Nephron (organoid): ENCODE data around the gene PDE11A.
"Not testable (repeated sequence)": the region's sequence is repeated elsewhere in the genome, so short reads cannot be mapped to it uniquely, and the experiment has no call there.

Source experiments
- H3K27ac Mint-ChIP-seq, 3 experiments: 2 replicates each; pipeline ENCODE4 v1.8.0; 2020; ENCODE audit warnings: mixed read lengths in 3 of 3, mild to moderate bottlenecking in 2 of 3, moderate library complexity in 1 of 3
- H3K27me3 Mint-ChIP-seq: 2 replicates; pipeline ENCODE4 v1.8.0; 2021; ENCODE audit warnings: low read depth, mild to moderate bottlenecking, moderate library complexity, mixed read lengths
- H3K36me3 Mint-ChIP-seq: 2 replicates; pipeline ENCODE4 v1.8.0; 2020; ENCODE audit warnings: low read depth, mixed read lengths
- H3K4me1 Mint-ChIP-seq: 2 replicates; pipeline ENCODE4 v1.8.0; 2020; ENCODE audit warnings: mixed read lengths
- H3K4me3 Mint-ChIP-seq, 3 experiments: 2 replicates each; pipeline ENCODE4 v1.8.0; 2020; ENCODE audit warnings: mild to moderate bottlenecking in 3 of 3, mixed read lengths in 3 of 3, moderate library complexity in 2 of 3
- H3K9me3 Mint-ChIP-seq: 2 replicates; pipeline ENCODE4 v1.8.0; 2020; ENCODE audit warnings: mixed read lengths
- TF ChIP-seq, protein P1 (sequence below), 3 experiments: fragments of 200-600 bp; sonication (generic); IDR thresholded peaks; one replicate each; pipeline ENCODE4 v1.5.0; 2021; ENCODE audit warnings: antibody characterized with exemption in 3 of 3; ENCODE audit not compliant: unreplicated experiment in 3 of 3

Gene PDE11A

DNA sequence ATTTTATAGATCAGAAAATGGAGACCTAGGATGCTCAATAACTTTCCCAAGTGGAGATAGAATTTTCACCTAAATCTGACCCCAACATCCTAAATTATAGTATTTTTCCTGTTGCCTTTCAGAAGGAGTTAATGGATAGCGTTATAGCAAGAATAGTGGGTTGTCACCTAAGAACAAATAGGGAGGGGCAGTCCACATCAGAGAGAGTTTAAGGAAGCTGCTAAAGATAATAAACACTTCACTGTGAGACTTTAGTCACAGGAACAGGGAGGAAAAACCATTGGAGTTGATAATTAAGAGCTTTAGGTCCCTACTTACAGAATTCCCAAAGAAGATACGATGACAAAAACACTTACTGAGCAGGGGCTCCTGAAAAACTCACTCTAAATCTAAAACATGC is 229.4 kb downstream of the PDE11A start:
- Mint-ChIP-seq H3K9me3 (peaks cover 12% of the 10 kb centered on the region), H3K27ac (no peak overlapping the region), H3K4me1 (no peaks in the 10 kb centered on the region), H3K36me3 (peaks cover 4% of the 10 kb centered on the region), H3K4me3 (no peak overlapping the region), H3K27me3 (no peaks in the 10 kb centered on the region)
- TF ChIP-seq, protein P1, sequence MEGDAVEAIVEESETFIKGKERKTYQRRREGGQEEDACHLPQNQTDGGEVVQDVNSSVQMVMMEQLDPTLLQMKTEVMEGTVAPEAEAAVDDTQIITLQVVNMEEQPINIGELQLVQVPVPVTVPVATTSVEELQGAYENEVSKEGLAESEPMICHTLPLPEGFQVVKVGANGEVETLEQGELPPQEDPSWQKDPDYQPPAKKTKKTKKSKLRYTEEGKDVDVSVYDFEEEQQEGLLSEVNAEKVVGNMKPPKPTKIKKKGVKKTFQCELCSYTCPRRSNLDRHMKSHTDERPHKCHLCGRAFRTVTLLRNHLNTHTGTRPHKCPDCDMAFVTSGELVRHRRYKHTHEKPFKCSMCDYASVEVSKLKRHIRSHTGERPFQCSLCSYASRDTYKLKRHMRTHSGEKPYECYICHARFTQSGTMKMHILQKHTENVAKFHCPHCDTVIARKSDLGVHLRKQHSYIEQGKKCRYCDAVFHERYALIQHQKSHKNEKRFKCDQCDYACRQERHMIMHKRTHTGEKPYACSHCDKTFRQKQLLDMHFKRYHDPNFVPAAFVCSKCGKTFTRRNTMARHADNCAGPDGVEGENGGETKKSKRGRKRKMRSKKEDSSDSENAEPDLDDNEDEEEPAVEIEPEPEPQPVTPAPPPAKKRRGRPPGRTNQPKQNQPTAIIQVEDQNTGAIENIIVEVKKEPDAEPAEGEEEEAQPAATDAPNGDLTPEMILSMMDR (IDR thresholded peaks at IDR 0.05; ENCODE audit: unreplicated experiment in 3 of 3), result no peak

DNA sequence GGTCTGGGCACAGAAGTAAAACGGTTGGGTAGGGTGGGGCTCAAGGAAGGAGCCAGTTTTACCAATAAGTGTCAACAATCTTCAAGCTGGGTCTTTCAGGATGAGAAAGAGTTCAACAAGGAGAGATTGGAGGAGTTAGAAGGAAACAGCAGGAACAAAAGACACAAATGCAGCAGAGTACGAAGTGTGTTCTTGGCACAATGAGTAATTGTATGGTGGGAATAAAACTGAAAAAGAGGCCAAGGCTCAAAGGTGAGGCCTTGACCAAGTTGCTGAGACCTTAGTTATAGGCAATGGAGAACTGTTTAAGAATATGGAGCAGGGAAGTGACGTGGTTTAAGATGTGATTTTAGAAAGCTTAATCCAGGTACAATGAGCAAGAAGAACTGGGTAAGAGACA is 230.3 kb downstream of the PDE11A start:
- H3K4me1 Mint-ChIP-seq, result no peaks in the 10 kb centered on the region
- H3K4me3 Mint-ChIP-seq, result no peak overlapping the region
- no peak overlapping the region for H3K27ac Mint-ChIP-seq
- TF ChIP-seq, protein P1 (IDR thresholded peaks at IDR 0.05; ENCODE audit: unreplicated experiment in 3 of 3), result no peak
- H3K36me3 Mint-ChIP-seq, result peaks cover 9% of the 10 kb centered on the region
- H3K27me3 Mint-ChIP-seq, result no peaks in the 10 kb centered on the region
- peaks cover 20% of the 10 kb centered on the region for H3K9me3 Mint-ChIP-seq

DNA sequence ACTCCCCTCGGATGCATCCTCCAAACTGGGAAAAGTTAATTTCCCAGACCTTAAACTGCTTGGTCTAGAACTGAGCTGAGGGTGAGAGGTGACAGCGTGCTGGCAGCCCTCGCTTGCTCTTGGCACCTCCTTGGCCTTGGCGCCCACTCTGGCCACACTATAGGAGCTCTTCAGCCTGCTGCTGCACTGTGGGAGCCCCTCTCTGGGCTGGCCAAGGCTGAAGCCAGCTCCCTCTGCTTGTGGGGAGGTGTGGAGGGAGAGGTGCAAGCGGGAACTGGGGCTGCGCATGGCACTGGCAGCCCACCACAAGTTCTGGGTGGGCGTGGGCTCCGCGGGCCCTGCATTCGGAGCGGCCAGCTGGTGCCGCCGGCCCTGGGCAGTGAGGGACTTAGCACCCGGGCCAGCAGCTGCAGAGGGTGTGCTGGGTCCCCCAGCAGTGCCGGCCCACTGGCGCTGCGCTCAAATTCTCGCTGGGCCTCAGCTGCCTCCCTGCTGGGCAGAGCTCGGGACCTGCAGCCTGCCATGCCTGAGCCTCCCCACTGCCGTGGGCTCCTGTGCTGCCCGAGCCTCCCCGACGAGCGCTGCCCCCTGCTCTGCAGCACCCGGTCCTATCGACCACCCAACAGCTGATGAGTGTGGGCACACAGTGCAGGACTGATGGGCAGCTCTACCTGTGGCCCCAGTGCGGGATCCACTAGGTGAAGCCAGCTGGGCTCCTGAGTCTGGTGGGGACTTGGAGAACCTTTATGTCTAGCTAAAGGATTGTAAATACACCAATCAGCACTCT is 237.0 kb downstream of the PDE11A start:
- not testable (repeated sequence) for H3K4me1 Mint-ChIP-seq

DNA sequence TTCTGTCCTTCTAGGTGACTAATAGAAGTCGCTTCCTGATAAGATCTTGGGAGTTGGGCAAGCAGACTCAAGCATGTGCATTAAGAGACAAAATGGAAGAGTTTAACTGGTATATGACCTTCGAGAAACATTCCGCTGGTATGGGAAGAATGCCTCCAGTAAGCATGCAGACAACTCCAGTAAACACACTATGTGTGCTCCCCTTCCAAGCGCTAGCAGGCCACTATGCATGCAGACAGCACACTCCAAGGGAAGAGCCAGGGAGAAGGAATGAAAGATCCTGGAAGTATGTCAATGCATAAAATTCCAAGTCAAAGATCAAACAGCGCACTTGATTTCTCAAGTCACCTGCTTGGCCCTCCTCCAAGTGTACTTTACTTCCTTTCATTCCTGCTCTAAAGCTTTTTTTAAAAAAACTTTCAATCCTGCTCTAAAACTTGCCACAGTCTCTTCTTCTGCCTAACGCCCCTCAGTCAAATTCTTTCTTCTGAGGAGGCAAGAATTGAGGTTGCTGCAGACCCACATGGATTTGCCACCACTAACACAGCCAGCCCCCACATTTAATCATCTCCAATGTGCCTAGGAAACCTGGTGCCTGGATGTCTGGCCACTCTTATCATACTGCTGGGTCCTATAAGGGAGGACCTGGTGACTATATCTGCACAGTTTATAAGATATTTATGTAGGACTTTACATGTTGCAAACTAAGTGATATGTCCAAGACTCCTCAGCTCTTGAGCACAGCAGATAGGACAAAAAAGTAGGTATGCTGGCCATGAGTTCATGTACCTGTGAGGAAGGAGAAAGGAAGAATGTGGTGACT is 239.8 kb downstream of the PDE11A start:
- TF ChIP-seq, protein P1 (IDR thresholded peaks at IDR 0.05; ENCODE audit: unreplicated experiment in 3 of 3), result no peak
- Mint-ChIP-seq H3K27ac (no peak overlapping the region), H3K27me3 (no peaks in the 10 kb centered on the region), H3K4me1 (no peaks in the 10 kb centered on the region), H3K4me3 (no peak overlapping the region), H3K9me3 (peaks cover 32% of the 10 kb centered on the region), H3K36me3 (peaks cover 12% of the 10 kb centered on the region)

More for the DNA sequence above, 237.0 kb downstream of the PDE11A start:
- Mint-ChIP-seq H3K9me3 (peaks cover 41% of the 10 kb centered on the region), H3K36me3 (peaks cover 16% of the 10 kb centered on the region)
- not testable (repeated sequence) for H3K4me3 Mint-ChIP-seq, H3K27me3 Mint-ChIP-seq, H3K27ac Mint-ChIP-seq

DNA sequence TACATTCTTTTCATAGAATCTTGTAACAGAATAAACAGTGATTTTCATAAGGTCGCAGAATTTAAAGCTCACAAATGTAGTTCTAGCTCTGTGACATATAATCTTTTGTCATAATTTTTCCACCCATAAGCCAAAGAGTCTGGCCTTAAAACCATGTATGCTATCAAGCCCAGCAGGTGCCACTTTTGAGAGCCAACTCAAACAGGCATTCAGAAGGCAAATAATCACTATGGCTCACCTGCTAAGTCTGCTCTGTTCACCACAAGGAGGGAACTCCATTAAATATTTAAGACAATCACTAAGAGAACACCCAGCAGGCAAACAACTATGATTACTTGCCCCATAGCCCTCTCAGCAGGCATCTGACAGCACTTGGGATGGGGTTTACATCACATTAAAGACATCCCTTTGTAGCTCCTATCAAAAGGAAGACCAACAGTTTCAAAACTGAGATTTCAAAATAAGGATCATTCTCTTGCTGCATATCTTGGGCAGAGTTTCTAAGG is 241.6 kb downstream of the PDE11A start:
- Mint-ChIP-seq H3K36me3 (peaks cover 4% of the 10 kb centered on the region), H3K27ac (no peak overlapping the region), H3K4me1 (no peaks in the 10 kb centered on the region), H3K27me3 (no peaks in the 10 kb centered on the region), H3K4me3 (no peak overlapping the region), H3K9me3 (peaks cover 18% of the 10 kb centered on the region)
- TF ChIP-seq, protein P1 (IDR thresholded peaks at IDR 0.05; ENCODE audit: unreplicated experiment in 3 of 3), result no peak

DNA sequence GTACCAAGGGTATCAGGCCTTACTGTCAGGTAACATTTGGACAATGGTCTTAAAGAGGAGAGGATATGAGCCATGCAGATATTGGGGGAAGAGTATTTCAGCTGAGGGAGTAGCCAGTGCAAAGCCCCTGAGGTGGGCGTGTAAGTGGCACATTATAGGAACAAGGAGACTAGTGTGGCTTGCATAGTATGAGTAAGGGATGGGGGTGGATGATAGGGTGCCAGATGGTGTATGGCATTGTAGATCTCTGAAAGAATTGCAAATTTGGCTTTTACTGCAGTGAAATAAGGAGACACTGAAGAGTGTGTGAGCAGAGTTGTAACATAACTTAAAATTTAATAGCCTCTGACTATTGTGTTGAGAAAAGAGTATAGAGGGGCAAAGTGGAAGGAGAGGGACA is 244.0 kb downstream of the PDE11A start:
- Mint-ChIP-seq H3K27me3 (no peaks in the 10 kb centered on the region), H3K36me3 (no peaks in the 10 kb centered on the region), H3K9me3 (peaks cover 8% of the 10 kb centered on the region), H3K27ac (no peak overlapping the region), H3K4me3 (no peak overlapping the region), H3K4me1 (no peaks in the 10 kb centered on the region)
- TF ChIP-seq, protein P1 (IDR thresholded peaks at IDR 0.05; ENCODE audit: unreplicated experiment in 3 of 3), result no peak
